DMS114 treated with DMSO at 0.1 percent for 48 hours (cell line): ENCODE measurements around the gene AKAP12.
"Not testable (repeated sequence)": the region's sequence is repeated elsewhere in the genome, so short reads cannot be mapped to it uniquely, and the experiment has no call there.

Experiments used
- DNase-seq: peaks from one replicate; lab custom pipeline; 2025; ENCODE audit not compliant: unreplicated experiment; lab: John Stamatoyannopoulos, UW

AKAP12 gene

GRCh38 chr6:151339369-151339768, 99.6 kb downstream of the AKAP12 start:
- DNase-seq: no peak

- DNase-seq: no peak
Observed at GRCh38 chr6:151340219-151340978, 100.6 kb downstream of the AKAP12 start.

- DNase-seq: no peak
Observed at GRCh38 chr6:151341476-151342195, 101.9 kb downstream of the AKAP12 start.

GRCh38 chr6:151342750-151343149, 103.0 kb downstream of the AKAP12 start:
- not testable (repeated sequence) for DNase-seq

GRCh38 chr6:151349651-151350270, 110.0 kb downstream of the AKAP12 start:
- peak; percentile 85 for DNase-seq

GRCh38 chr6:151350442-151351145, 110.8 kb downstream of the AKAP12 start:
- DNase-seq: no peak

- no peak for DNase-seq
Observed at GRCh38 chr6:151351146-151351700, 111.5 kb downstream of the AKAP12 start.

- DNase-seq: no peak
Observed at GRCh38 chr6:151351731-151352130, 112.0 kb downstream of the AKAP12 start.

GRCh38 chr6:151352410-151353396, 112.9 kb downstream of the AKAP12 start:
- no peak for DNase-seq

GRCh38 chr6:151353795-151354194, 114.0 kb downstream of the AKAP12 start:
- DNase-seq: no peak

- not testable (repeated sequence) for DNase-seq
Observed at GRCh38 chr6:151356983-151357382, 117.2 kb downstream of the AKAP12 start.

- DNase-seq: no peak
Observed at GRCh38 chr6:151357758-151358436, 118.1 kb downstream of the AKAP12 start.

GRCh38 chr6:151358475-151358874, 118.7 kb downstream of the AKAP12 start:
- no peak for DNase-seq

GRCh38 chr6:151359486-151359885, 119.7 kb downstream of the AKAP12 start:
- DNase-seq: no peak

- DNase-seq: no peak
Observed at GRCh38 chr6:151365233-151365632, 125.5 kb downstream of the AKAP12 start.

- DNase-seq: no peak
Observed at GRCh38 chr6:151370509-151371078, 130.8 kb downstream of the AKAP12 start.

GRCh38 chr6:151372164-151372563, 132.4 kb downstream of the AKAP12 start:
- no peak for DNase-seq

GRCh38 chr6:151374036-151374683, 134.4 kb downstream of the AKAP12 start:
- no peak for DNase-seq
